GM12873 (cell line): ENCODE data around the gene XRCC3.

Source experiments
- TF ChIP-seq, protein P1 (sequence below): IDR thresholded peaks from 2 replicates; pipeline ENCODE4 v1.5.1; 2012; ENCODE audit warnings: low read depth, mild to moderate bottlenecking, moderate library complexity, low read length, control low read depth; ENCODE audit not compliant: insufficient read depth; ENCODE audit errors: missing control alignments

Gene XRCC3

DNA sequence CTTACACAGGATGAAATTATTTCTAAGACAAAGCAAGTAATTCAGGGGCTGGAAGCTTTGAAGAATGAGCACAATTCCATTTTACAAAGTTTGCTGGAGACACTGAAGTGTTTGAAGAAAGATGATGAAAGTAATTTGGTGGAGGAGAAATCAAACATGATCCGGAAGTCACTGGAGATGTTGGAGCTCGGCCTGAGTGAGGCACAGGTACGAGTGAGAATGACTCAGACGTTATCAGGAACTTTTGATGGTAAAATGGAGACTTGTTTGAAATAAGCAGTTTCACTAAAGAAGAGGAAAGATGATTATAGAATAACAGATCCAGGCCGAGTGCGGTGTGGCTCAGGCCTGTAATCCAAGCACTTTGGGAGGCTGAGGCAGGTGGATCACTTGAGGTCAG lies 60.6 kb downstream of the XRCC3 start:
- TF ChIP-seq, protein P1, sequence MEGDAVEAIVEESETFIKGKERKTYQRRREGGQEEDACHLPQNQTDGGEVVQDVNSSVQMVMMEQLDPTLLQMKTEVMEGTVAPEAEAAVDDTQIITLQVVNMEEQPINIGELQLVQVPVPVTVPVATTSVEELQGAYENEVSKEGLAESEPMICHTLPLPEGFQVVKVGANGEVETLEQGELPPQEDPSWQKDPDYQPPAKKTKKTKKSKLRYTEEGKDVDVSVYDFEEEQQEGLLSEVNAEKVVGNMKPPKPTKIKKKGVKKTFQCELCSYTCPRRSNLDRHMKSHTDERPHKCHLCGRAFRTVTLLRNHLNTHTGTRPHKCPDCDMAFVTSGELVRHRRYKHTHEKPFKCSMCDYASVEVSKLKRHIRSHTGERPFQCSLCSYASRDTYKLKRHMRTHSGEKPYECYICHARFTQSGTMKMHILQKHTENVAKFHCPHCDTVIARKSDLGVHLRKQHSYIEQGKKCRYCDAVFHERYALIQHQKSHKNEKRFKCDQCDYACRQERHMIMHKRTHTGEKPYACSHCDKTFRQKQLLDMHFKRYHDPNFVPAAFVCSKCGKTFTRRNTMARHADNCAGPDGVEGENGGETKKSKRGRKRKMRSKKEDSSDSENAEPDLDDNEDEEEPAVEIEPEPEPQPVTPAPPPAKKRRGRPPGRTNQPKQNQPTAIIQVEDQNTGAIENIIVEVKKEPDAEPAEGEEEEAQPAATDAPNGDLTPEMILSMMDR, result no peak

DNA sequence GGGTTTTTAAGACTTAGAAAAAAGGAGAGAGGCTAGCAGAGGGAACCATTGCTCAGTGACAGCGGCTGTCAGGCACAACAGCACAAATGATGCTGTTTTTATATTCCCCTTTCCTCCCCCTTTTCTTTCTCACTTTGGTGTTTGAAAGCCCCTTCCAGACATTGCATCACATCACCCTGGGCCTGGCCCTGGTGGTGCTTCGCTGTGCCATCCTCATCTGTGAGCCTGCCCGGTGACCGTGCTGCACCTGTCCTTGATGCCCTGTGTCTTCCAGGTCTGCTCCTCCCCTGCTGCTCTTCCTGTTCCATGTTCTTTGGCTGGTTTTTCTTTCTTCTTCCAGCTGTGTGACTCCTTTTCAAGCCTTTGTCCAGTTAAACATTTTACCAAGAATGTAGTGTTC lies 61.4 kb downstream of the XRCC3 start:
- TF ChIP-seq, protein P1, result no peak

DNA sequence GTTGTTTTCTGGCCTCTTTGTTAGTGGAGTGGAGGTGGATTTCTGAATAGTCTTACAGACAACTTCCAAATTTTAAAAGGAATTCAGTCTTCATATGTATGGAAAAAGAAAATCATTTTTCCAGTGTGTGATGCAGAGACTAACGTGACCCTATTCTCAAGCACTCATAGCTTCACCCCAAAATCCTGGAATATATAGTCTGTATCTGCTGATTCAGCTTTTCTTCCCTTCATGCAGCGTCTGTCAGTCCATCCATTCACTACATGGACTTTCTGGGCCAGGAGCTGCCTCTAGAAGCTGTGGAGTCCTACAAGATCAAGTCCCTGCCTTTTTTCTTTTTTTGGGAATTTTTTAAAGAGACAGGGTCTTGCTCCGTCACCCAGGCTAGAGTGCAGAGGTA lies 62.4 kb downstream of the XRCC3 start:
- TF ChIP-seq, protein P1, result no peak

DNA sequence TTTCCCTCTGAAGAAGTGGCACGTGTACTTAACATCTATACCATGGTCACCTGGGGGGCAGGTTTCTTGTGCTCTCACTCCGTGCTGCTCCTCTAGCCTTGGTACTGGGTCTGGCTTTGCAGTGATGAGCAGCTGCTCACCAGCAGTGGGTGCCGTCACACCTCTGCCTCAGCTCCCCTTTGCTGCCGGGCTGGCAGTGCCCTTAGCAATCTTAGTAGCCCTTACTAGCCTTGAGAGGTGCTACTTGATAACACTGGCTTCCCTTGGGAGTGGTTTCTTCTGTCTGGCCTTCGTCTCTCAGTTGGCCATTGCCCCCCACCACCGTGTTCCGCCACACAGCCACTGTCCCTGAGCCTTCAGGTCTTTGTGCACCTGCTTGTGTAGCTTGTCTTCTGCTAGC lies 63.7 kb downstream of the XRCC3 start:
- TF ChIP-seq, protein P1, result no peak

DNA sequence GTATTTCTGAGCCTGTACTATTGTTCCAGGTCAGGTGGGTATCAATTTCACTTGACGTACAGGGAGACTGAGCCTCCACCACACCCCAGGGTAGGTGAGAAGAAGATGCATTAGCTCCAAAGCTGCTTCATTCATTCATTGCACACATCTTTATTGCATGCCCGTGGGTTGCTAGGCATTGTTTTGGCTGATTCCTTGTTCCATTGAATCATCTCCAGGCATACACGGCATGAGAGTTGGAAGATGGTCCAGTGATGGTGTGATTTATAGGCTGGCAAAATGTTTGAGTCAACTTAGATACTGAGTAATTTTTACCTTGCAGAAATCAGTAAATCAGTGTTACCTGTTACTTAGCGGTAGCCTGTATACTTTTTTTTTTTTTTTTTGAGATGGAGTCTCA lies 65.0 kb downstream of the XRCC3 start:
- TF ChIP-seq, protein P1, result no peak

DNA sequence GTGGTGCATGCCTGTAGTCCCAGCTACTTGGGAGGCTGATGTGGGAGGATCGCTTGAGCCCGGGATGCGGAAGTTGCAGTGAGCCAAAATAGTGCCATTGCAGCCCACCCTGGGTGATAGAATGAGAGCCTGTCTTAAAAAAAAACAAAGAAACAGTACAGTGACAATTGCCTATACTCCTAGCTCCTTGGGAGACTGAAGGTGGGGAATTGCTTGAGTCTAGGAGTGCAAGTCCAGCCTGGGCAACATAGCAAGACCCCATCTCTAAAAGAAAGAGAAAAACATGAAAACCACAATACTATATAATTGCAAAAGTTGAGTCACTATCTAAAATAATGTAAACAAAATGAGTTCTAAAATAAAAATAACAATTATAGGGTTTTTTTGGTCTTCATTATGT lies 66.2 kb downstream of the XRCC3 start:
- TF ChIP-seq, protein P1, result no peak
